GM18499 (cell line): ENCODE measurements around the gene TMEM252.

Source experiments
- ATAC-seq: cut with Tn5 transposase; IDR thresholded peaks from one replicate; pipeline ENCODE4 v1.9.1; 2021; ENCODE audit warnings: moderate number of reproducible peaks; ENCODE audit not compliant: insufficient read depth, unreplicated experiment

The TMEM252 gene

GRCh38 chr9:68545033-68545705 lies 4.5 kb upstream of the TMEM252 start:
- peak; percentile 42 for ATAC-seq

GRCh38 chr9:68541568-68541967 lies 885 bp upstream of the TMEM252 start:
- ATAC-seq: no peak

GRCh38 chr9:68538200-68538599 lies 2.5 kb downstream of the TMEM252 start:
- ATAC-seq: no peak

GRCh38 chr9:68537616-68537880 lies 3.1 kb downstream of the TMEM252 start:
- no peak for ATAC-seq

- ATAC-seq: no peak
These were observed 3.6 kb downstream of the TMEM252 start for GRCh38 chr9:68536876-68537615.

GRCh38 chr9:68533678-68534077 lies 7.0 kb downstream of the TMEM252 start:
- no peak for ATAC-seq

- ATAC-seq: no peak
These were observed 8.6 kb downstream of the TMEM252 start for GRCh38 chr9:68532131-68532530.

GRCh38 chr9:68530618-68531017 lies 10.1 kb downstream of the TMEM252 start:
- ATAC-seq: no peak

GRCh38 chr9:68523367-68523936 lies 17.2 kb downstream of the TMEM252 start:
- ATAC-seq: no peak

GRCh38 chr9:68522954-68523353 lies 17.7 kb downstream of the TMEM252 start:
- no peak for ATAC-seq

GRCh38 chr9:68522131-68522530 lies 18.6 kb downstream of the TMEM252 start:
- ATAC-seq: no peak

- no peak for ATAC-seq
These were observed 25.2 kb downstream of the TMEM252 start for GRCh38 chr9:68515326-68516017.

- ATAC-seq: no peak
These were observed 26.7 kb downstream of the TMEM252 start for GRCh38 chr9:68513981-68514380.

GRCh38 chr9:68513385-68513784 lies 27.3 kb downstream of the TMEM252 start:
- no peak for ATAC-seq

- ATAC-seq: no peak
These were observed 31.0 kb downstream of the TMEM252 start for GRCh38 chr9:68509689-68510088.

- ATAC-seq: no peak
These were observed 32.1 kb downstream of the TMEM252 start for GRCh38 chr9:68508547-68508946.

GRCh38 chr9:68507806-68508145 lies 32.9 kb downstream of the TMEM252 start:
- no peak for ATAC-seq

- no peak for ATAC-seq
These were observed 33.4 kb downstream of the TMEM252 start for GRCh38 chr9:68507130-68507805.

- no peak for ATAC-seq
These were observed 34.1 kb downstream of the TMEM252 start for GRCh38 chr9:68506551-68506950.

GRCh38 chr9:68505681-68506409 lies 34.8 kb downstream of the TMEM252 start:
- no peak for ATAC-seq
